ENCODE data around the gene BHLHA9.

Gene BHLHA9

DNA sequence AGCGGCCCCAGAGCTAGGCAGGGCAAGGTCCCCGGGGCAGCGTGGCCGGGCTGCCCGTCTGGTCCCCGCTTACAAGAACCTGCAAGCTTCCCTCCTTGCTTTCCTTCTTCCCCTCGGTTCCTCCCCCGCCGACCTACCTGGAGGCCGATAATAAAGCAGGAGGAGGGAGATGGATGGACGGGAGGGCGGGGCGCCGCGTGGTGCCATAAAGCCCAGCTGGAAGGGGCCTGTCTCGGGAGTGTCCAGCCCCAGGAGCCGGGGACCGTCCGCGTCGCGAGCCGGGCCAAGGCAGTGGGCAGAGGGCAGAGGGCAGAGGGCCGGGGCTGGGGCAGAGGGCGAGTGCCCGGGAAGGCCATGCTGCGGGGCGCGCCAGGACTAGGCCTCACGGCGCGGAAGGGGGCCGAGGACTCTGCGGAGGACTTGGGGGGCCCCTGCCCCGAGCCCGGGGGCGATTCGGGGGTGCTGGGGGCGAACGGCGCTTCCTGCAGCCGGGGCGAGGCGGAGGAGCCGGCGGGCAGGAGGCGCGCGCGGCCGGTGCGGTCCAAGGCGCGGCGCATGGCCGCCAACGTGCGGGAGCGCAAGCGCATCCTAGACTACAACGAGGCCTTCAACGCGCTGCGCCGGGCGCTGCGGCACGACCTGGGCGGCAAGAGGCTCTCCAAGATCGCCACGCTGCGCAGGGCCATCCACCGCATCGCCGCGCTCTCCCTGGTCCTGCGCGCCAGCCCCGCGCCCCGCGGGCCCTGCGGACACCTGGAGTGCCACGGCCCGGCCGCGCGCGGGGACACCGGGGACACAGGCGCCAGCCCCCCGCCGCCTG, at the start of gene BHLHA9:
TSS of gene BHLHA9 (plus strand) at position 235 of the 820 bp plus-strand sequence. CDS start at position 355, 120 bp downstream.
- no peak within 1 kb of the TSS for H3K4me3 ChIP-seq (ENCODE audit: control insufficient read depth, low read depth, low read length)
- DNase-seq (ENCODE audit: low read depth): no peak
- TF ChIP-seq, protein P1, sequence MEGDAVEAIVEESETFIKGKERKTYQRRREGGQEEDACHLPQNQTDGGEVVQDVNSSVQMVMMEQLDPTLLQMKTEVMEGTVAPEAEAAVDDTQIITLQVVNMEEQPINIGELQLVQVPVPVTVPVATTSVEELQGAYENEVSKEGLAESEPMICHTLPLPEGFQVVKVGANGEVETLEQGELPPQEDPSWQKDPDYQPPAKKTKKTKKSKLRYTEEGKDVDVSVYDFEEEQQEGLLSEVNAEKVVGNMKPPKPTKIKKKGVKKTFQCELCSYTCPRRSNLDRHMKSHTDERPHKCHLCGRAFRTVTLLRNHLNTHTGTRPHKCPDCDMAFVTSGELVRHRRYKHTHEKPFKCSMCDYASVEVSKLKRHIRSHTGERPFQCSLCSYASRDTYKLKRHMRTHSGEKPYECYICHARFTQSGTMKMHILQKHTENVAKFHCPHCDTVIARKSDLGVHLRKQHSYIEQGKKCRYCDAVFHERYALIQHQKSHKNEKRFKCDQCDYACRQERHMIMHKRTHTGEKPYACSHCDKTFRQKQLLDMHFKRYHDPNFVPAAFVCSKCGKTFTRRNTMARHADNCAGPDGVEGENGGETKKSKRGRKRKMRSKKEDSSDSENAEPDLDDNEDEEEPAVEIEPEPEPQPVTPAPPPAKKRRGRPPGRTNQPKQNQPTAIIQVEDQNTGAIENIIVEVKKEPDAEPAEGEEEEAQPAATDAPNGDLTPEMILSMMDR (IDR thresholded peaks at IDR 0.05; ENCODE audit: control insufficient read depth, insufficient read depth, low read depth, low read length, missing control alignments): no peak

DNA sequence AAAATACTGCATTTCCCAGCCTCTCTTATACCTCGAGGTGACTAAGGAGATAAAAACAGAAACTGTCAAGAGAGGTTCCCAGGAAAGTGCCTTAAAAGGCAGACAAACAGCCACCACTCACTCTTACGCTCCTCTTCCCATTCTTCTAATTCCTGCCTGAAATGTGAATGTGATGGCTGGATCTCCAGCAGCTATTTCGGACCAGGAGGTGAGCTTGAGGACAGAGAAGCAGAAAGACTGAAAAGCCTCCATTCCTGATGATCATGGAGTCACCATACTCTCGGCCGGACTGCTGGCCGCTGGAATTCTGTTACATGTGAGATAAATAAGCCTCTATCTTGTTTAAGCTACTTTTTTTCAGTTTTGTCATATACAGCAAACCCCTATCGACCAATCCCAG, 49.0 kb upstream of the BHLHA9 start:
- DNase-seq (ENCODE audit: low read depth): no peak
- TF ChIP-seq, protein P1 (IDR thresholded peaks at IDR 0.05; ENCODE audit: control insufficient read depth, insufficient read depth, low read depth, low read length, missing control alignments): no peak
- no peak overlapping the region for H3K4me3 ChIP-seq (ENCODE audit: control insufficient read depth, low read depth, low read length)

DNA sequence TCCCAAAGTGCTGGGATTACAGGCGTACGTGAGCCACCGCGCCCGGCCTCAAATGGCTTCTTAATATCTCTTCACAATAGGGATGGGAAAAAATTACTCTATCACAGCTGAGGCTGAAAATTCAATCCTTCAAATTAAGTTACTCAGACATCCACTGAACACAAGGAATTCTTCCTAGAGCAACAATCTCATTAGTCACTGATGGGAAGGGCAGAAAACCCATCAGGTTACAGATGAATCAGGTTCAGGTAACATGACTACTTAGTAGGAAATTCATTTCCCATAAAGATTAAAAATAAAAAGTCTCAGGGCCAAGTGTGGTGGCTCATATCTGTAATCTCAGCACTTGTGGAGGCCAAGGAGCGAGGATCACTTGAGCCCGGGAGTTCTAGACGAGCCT, 47.9 kb upstream of the BHLHA9 start:
- DNase-seq (ENCODE audit: low read depth): no peak
- TF ChIP-seq, protein P1 (IDR thresholded peaks at IDR 0.05; ENCODE audit: control insufficient read depth, insufficient read depth, low read depth, low read length, missing control alignments): no peak
- H3K4me3 ChIP-seq (ENCODE audit: control insufficient read depth, low read depth, low read length): no peak overlapping the region

DNA sequence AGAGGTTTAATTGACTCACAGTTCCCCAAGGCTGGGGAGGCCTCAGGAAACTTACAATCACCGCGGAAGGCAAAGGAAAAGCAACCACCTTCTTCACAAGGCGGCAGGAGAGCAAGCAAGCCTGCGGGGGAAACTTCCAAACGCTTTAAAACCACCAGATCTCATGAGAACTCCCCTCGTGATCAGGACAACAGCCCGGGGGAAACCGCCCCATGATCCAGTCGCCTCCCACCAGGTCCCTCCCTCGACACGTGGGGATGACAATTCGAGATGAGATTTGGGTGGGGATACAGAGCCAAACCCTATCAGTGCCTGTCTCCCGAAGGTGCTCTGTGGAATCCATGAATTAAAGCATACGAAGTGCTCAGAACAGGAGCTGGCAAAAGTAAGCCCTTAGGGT, 46.6 kb upstream of the BHLHA9 start:
- no peak for DNase-seq (ENCODE audit: low read depth)
- H3K4me3 ChIP-seq (ENCODE audit: control insufficient read depth, low read depth, low read length): no peak overlapping the region
- TF ChIP-seq, protein P1 (IDR thresholded peaks at IDR 0.05; ENCODE audit: control insufficient read depth, insufficient read depth, low read depth, low read length, missing control alignments): no peak

DNA sequence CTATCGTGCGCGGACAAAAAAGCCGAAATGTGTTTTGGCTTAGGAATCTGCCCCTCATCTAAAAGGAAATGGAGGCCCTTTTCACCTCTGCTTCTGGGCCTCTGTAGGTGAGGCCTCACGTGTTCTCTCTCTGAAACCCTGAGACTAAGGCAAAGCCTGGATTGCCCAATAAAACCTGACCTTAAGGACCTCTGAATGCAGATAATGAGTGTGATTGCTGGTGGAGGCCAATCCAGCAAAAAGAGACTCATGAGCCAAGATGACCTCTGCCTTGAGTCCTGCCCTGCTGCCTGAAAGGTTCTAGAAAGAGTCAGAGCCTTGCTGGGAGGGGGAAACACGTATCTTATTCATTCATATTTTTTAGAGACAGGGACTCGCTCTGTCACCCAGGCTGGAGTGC, 45.9 kb upstream of the BHLHA9 start:
- no peak for DNase-seq (ENCODE audit: low read depth)
- TF ChIP-seq, protein P1 (IDR thresholded peaks at IDR 0.05; ENCODE audit: control insufficient read depth, insufficient read depth, low read depth, low read length, missing control alignments): no peak
- H3K4me3 ChIP-seq (ENCODE audit: control insufficient read depth, low read depth, low read length): no peak overlapping the region

DNA sequence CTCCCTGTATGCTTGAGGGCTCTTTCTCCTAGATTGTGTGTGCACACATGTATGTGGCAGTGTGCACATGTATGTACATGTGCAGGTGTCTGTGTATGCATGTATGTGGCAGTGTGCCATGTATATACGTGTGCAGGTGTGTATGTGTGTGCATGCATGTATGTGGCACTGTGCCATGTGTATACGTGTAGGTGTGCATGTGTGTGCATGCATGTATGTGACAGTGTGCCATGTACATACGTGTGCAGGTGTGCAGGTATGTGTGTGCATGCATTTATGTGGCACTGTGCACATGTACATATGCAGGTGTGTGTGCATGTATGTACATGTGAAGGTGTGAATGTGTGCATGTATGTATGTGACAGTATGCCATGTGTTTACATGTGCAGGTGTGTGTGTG, 43.9 kb upstream of the BHLHA9 start:
- H3K4me3 ChIP-seq (ENCODE audit: control insufficient read depth, low read depth, low read length): no peak overlapping the region
- TF ChIP-seq, protein P1 (IDR thresholded peaks at IDR 0.05; ENCODE audit: control insufficient read depth, insufficient read depth, low read depth, low read length, missing control alignments): no peak
- no peak for DNase-seq (ENCODE audit: low read depth)

Measured in AG09309 (cell line).